ENCODE measurements around the gene DCPS.
"Not testable (repeated sequence)": the region's sequence is repeated elsewhere in the genome, so short reads cannot be mapped to it uniquely, and the experiment has no call there.

The DCPS gene

DNA sequence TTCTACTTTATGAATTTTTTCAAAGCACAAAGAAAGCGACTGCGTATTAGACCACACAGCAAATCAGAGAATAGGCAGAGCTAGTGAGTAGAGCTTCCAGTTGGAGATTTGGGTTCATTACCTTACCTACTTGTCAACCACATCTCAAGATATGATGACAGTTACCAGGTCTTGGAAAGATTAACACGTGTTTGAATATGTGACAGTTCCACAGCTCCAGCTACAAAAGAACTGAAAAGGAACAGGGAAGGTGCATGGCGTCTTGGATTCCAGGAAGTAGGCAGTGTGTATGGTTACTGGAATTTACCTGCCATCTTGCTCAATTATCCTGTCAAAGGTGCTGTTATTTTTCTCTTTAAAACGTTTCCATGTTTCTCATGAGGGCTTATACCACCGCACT lies 15.6 kb upstream of the DCPS start:
- no peak for DNase-seq (ENCODE audit: low read depth in 2 of 2)

DNA sequence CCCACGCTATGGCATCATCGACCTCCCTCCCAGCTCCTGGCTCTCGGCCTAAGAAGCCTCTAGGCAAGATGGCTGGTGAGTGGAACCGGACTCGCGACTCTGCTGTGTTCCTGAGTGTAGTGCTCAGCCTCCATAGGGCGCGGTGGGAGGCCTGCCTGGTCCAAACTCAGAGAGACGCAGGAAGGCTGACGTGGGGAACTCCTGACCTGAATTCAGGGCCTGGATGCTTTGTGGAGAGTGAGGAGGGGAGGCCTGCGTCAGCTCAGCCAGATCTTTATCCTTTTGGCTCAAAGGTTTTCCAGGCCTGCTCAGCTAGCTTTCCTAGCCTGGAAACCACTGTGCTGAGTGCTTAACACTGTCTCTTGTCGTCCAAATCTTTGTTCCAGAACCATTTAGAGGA lies 13.0 kb upstream of the DCPS start:
- DNase-seq (ENCODE audit: low read depth in 2 of 2) = no peak

DNA sequence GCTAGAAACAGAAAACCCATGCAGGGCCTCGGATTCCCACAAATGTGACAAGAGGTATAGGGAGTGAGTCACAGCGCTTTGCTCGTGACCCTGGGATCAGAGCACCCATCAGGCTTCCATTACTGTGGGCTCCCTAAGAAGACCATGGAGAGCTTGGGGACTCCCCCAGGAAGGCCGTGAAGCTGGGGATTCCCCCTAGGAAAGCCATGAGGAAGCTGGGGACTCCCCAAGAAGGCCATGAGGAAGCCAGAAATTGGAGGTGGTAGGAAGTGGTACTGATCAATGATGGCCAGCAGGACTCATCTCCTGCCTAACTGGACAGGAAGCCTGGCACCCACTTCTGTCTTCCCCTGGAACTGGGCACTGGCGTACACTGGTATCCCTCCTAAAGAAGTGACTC lies 10.1 kb upstream of the DCPS start:
- DNase-seq (ENCODE audit: low read depth in 2 of 2) = no peak

DNA sequence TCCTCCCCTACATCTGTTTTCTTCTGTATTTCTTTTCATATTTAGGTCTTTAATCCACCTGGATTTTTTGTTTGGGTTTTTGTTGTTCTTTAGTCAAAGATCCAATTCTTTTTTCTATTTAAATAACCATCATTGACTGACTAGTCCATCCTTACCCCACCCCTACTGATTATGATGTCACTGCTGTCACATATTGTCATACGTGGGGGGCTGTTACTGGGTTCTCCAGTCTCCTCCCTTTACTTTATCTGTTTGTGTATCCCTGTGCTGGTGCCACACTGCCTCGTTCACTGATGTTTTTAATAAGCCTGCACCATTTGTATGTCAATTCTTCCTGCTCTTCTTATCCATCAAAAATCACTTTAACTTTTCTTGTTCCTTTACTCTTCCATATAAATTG lies 6.9 kb upstream of the DCPS start:
- DNase-seq (ENCODE audit: low read depth in 2 of 2) = no peak

DNA sequence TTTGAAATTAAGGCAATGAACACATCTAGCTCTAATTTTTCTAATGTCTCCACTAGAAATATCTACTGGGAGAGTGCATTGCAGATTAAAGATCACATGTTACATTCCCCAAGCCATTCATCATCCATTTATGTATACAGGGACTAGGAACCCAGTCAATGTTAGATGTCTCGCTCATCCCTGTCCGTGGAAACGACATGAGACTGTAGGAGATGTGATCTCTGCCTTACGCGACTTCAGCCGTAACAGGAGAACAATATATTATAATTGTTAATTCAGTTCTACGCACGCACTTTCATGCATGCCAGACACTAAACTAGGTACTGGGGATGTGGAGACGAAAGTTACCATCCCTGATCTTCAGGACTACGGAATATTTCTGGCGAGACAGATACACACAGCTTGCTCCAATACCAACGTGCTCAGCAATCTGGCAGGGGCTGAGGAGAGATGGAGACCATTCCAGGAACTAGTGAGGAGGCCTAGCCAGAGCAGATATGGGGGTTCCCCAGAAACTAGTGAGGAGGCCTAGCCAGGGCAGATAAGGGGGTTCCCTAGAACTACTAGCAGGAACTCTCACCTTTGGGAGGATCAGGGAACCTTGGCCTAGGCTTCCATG lies 706 bp downstream of the DCPS start:
- no peak for DNase-seq (ENCODE audit: low read depth in 2 of 2)

DNA sequence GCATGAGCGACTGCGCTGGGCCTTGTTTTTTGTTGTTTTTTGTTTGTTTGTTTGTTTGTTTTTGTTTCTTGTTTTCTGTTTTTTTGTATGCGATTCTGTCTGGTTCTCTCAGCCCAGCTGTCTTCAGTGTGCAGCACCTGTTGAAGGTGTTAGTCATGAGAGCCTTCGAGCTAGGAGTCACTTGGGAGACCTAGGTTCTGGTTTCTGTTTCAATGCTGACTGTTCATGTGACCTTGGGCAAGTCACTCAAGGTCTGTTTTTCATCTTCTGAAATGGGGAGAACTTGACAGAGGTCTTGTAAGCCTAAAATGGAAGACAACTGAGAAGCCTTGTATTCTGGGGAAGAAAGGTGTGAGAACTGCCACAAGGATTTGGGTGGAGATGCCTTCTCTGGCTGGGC lies 1.8 kb downstream of the DCPS start:
- no peak for DNase-seq (ENCODE audit: low read depth in 2 of 2)

DNA sequence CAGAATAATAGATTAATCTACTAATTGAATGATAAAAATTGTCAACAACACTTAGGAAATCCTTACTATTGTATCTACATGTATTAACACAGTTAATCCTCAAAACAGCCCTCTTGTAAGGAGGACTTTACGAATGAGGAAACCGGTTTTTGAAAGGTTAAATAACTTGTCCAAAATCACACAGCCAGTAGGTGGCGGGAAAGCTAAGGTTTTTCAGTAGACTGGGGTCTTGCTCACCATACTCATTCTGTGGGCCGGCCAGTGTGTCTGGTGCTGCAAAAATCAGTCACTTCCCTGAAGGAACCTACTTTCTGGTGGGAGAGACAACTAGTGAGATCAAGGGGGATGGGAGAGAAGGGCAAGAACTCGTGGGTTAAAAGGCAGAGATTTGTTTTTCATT lies 3.8 kb downstream of the DCPS start:
- no peak for DNase-seq (ENCODE audit: low read depth in 2 of 2)

DNA sequence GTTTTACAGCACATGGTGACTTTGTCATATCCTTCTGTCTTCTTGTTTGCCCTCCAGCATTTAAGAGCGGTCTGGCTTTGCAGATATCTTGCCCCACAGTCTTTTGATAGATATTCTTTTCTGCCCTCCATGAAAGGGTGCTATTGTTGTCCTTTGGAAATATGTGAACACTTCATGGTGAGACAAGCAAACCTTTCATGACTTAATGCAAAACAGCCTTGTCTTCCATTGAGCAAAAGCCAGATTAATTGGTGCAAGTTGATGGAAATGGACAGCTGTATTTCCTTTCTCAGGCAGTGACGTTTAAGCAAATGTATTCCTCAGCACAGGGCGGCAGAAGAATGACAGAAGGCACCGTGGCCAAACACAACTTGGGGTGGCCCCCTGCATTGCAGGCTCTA lies 4.4 kb downstream of the DCPS start:
- no peak for DNase-seq (ENCODE audit: low read depth in 2 of 2)

DNA sequence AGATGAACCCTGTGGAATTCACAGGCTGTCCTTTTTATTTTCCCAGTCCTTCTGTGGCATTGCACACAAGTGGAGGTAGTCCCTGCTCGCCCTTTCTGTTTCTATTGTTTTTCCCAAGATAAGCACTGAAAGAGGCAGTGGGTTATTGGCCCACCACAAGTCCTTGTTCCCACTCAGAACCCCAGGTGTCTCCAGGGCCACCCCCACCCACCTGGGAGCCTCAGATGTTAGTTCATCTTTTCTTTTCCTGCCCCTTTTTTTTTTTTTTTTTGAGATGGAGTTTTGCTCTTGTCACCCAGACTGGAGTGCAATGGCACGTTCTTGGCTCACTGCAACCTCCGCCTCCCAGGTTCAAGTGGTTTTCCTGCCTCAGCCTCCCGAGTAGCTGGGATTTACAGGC lies 4.9 kb downstream of the DCPS start:
- DNase-seq (ENCODE audit: low read depth in 2 of 2) = not testable (repeated sequence)

DNA sequence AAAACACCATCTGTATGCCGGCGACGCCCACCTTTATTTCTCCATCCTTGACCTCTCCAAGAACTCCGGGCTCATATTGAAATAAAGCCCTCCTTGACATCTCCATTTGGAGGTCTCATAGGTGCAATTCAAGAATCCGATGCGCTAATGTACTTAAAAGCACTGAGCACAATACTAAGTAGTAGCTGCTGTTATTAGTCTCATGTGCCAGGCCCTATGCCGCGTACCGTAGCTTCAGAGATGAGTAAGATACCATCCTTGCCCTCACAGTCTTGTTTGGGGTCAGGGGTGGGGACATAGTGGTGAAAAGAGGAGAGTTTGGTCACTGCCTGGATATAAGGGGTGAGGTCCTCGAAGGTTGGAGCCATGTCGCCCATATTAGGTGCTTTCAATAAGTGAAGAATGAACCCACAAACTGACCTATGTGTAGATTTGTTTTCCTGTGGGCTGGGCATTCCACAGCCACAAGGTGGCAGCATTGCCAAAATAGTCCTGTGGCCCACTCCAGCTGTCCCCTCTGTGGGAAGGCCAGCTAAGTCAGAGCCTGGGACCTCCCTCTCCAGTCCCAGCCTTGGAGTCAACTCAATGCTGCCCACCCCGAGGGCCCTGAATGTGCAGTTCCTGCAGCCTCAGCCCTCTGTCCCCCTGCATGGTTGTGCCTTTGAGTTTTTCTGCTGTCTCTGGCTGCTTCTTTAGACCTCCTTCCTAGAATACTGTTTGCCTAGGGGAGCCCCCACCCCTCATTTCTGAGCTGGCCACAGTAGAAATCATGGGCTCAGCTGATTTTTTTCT lies 6.5 kb downstream of the DCPS start:
- peak in 1 of 2 donors; percentile 39 for DNase-seq (ENCODE audit: low read depth in 2 of 2)

DNA sequence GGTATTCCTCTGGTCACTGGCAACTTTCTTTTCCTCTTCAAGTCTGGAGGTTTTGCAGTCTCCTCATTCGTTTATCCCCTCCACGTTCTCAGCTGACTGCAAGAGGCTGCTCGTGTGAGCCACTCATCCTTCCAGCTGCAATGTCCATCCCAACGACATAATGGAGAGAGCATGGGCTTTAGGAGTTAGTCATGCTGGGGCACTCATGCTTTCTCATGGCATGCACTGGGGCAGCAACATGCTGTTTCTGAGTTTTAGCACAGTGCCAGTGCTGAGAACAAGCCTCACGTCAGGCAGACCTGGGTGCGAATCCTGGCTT lies 7.1 kb downstream of the DCPS start:
- no peak for DNase-seq (ENCODE audit: low read depth in 2 of 2)

DNA sequence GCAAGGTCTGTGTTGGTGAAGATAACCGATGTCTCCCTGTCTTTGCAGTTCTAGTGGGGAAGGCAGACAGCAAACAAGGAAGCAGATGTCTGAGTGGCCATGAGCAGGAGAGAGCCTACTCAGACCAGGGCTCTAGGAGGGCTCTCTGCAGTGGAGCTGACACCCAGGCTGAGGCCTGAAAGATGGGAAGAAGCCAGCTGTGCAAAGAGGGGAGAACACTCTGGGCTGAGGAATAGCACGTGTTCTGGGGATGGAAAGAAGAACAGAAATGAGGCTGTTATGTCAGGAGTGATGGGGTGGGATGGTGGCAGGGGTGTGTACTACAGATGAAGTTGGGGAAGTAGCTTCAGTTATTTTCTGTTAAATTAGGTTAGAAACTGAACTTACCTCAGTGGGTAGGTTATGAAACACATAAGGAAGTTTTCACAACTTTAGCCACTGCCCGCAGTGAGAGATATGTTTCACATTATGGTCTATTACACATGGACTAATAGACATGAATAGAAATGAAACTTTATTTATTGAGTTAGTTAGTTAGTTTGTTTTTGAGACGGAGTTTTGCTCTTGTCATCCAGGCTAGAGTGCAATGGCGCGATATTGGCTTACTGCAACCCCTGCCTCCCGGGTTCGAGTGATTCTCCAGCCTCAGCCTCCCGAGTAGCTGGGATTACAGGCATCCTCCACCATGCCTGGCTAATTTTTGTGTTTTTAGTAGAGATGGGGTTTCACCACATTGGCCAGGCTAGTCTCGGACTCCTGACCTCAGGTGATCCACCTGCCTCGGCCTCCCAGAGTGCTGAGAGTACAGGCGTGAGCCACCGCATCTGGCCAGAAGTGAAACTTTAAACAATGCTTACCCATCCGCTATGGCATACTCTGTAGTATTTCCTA lies 7.8 kb downstream of the DCPS start:
- no peak for DNase-seq (ENCODE audit: low read depth in 2 of 2)

DNA sequence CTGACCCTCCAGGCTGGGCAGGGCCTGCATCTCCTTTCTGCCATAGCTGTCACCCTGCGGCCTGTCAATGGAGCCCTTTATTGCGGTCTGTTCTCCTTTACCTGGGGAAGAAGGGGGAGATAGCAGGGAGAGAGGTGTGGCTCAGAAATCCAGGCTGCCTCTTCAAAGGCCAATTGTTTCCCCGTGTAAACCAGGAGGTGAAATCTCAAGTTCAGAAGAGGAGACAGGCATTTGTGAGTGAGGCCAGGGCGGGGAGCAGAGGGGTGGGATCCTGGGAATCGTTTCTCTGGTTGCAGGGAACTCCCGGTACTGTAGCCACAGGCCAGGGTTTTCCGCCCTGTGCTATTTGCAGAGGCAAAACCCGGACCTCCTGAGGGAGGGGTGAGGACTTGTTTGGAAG lies 9.1 kb downstream of the DCPS start:
- no peak for DNase-seq (ENCODE audit: low read depth in 2 of 2)

DNA sequence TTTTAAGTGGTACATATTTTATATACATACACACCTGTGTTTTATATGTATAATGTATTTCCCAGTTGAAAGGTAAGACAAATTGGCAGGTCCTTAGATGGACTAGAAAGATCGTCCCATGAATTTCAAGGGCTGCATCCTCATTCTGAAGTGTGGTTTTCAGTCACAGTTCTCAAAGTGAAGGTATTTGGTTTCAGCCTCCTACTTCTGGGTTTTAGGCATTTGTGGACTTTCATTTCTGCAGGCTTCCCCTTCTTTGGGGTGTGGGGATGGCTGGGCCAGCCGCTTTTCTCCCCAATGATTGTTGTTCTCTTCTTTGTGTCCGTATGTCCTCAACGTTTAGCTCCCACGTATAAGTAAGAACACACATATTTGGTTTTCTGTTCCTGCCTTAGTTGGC lies 10.0 kb downstream of the DCPS start:
- no peak for DNase-seq (ENCODE audit: low read depth in 2 of 2)

DNA sequence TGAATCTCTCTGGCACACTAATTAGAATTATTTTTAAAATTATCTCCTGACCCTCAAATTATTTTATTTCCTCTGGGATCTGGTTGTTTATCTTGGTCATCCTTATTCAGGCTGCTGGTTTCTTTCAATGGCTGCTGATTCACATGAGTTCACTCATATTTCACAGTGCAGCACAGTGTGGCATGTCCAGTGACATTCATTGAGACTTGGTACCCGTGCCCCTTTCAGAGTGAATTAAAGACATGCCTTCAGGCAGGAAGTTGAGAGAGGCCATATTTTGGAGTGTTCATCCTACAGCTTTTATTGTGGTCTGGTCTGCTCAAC lies 13.5 kb downstream of the DCPS start:
- no peak for DNase-seq (ENCODE audit: low read depth in 2 of 2)

DNA sequence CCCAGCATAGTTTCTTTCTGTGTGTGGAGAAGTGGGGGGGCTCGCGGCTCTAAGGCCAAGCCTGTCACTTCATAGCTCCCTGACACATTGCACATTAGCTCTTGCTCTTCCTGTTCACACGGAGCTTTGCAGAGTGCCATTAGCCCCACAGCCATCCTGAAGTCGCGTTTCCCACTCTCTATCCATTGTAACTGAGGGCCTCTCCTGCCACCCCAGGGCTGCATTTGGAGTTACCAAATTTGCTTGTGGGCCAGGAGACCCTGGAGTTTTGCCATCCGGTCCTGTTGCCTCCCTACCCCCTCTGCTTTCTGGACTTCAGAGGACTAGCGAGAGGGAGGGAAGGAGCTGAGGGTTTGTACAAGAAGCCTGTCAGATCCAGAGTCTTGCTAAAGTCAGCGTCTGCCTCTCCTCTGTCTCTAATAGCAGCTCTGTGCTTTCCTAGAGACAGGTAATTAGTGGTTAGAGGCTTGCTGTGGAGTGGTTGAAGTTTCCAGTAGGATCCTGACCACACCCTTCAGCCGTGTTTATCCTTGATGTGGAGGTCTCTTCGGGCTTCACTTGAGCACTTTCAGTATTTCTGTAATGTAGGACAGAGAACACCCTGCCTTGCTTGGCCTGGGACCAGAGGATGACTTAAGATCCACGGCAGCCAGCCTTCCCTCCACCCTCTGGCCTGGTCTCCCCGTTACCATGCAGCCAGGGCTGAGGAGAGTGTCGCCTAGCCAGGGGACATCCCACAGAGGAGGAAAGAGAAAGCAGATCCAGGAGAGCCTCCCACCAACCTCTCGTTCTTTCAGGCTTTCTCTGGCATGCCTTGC lies 14.1 kb downstream of the DCPS start:
- peak in 1 of 2 donors; percentile 19 for DNase-seq (ENCODE audit: low read depth in 2 of 2)

DNA sequence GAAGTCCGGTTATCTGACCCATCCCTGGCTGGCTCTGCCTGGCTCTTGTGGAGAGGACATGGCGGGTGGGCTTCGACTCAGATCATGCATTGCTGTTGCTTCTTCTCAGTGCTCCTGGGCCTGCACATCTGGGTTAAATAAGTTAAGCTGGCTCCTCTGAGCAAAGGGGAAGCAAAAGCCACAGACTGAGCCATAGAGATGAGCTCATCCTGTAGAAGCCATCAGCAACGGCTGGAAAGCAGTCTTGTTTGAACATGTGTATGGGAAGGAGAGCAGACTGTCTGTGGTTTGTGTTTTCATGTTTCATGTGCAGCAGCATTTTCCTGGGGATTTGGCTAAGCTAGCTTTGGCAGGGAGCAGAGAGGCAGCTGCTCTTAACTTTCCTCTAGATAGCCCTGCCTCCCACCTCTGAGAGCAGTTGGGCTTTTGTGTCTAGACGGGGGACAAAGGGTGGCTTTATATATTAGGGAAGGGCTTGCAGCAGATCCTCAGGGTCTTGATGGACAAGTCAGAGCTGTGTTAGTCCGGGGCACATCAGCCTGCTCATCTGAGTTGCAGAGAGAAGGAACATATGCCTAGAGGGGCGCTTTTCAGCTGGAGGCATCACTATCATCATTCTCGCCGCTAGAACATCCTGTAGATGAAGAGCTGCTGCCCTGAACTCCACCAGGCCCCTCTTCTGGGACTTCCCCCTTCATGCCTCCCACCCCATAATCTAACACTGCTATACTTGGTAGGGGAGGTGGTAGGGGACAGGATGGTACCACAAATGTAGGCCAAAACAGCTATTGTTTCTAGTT lies 14.9 kb downstream of the DCPS start:
- no peak for DNase-seq (ENCODE audit: low read depth in 2 of 2)

DNA sequence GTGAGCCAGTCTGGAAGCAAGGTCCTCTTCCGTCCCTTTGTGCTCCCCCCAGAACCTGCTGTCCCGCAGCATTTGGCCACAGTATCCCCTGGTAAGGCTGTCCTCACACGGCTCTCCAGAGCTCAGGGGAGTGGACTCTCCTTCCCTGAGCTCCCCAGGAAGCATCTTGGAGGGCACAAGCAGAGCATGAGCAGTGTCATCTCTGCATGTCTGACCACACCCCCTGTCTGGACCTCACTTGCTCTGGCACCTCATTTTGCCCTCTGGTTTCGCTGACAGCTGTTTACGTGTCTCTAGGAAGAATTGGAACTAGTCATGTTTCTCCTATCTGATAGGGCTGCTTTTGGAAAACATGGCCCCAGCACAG lies 15.5 kb downstream of the DCPS start:
- no peak for DNase-seq (ENCODE audit: low read depth in 2 of 2)

DNA sequence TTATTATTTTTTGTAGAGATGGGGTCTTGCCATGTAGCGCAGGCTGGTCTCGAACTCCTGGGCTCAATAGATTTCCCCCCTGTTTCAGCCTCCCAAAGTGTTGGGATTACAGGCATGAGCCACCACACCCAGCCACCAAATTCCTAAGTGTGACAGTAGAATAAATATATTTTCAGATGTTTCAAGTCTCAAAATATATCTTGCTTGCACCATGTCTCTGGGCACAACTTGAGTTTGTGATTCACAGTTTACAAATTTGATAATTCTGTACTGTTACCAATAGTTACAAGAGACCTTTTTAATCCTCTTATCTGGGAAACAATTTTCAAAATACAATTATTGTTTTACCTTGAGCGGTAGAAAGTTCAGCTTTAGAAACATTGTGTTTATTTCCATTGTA lies 19.1 kb downstream of the DCPS start:
- DNase-seq (ENCODE audit: low read depth in 2 of 2) = no peak

DNA sequence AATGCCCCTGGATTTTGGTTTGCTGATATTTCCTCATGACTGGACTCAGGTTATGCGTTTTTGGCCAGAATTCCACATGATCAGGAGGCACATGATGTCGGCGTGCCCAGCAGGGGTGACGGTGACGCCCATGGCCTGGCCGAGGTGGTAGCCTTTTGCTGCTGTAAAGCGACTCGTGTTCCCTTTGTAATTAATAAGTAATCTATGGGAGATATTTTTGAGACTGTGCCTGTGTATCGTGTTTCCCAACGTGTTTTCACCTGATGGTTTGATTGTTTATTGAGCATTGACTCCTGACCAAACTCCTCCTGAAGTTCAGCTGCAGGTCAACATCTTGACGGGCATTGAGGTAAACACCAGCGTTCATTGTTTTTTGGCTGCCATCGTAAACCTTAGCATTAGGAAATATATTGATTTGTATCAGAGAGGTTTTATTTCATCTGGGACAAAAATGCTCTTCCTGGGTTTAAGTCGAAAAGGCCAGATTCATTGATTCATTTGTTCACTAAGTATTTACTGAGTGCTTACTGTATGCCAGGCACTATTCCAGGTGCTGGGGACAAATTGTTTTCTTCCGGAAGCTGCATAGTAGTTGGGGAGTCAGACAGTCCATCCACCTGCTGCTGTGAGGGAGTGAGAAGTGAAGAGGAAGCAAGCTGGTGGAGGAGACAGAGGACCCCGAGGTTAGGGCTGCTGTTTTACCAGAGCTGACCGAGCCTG lies 23.6 kb downstream of the DCPS start:
- no peak for DNase-seq (ENCODE audit: low read depth in 2 of 2)

DNA sequence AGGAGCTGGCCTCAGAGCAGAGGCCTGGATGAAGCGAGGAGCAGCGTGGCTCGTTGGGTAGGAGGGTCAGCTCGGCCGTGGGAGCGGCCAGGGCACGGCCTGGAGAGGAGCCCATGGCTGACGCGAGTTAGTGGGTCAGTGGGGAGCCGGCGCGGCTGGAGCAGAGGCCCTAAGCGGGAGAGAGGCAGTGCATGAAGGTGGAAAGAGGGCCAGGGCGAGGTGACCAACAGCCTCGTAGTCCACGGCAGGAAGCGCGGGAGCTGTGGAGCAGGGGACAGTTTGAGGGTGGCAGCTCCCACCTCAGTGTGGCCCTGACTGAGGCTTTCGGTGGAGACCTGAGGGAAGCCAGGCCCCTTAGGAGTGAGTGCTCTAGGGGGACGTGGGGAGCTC lies 24.1 kb downstream of the DCPS start:
- DNase-seq (ENCODE audit: low read depth in 2 of 2) = no peak

Measured in stimulated activated CD8-positive, alpha-beta memory T cell treated with anti-CD3 and anti-CD28 coated beads, Interleukin-7, amount 100 ng/mL, for 4 hours (primary cell).